Colonic mucosa (tissue), 4 donors: ENCODE data around the gene USH1C. TPM values are rescaled to one million over a fixed set of nuclear protein-coding genes. Genes with fewer than 3 reads are reported as not detected.

Source experiments
- DNase-seq: peaks from one replicate; pipeline ENCODE4 v3.0.0-alpha.2; 2020
- H3K27ac ChIP-seq: fragments of 200-600 bp; one replicate; pipeline ENCODE4 v1.8.0; 2021
- H3K27me3 ChIP-seq: fragments of 200-600 bp; one replicate; pipeline ENCODE4 v1.8.0; 2021
- H3K36me3 ChIP-seq: fragments of 200-600 bp; one replicate; pipeline ENCODE4 v1.8.0; 2021
- H3K4me1 ChIP-seq: fragments of 200-600 bp; one replicate; pipeline ENCODE4 v1.8.0; 2021; ENCODE audit warnings: mild to moderate bottlenecking
- H3K4me3 ChIP-seq: fragments of 200-600 bp; one replicate; pipeline ENCODE4 v1.8.0; 2021
- H3K9ac ChIP-seq, 2 donors: one replicate each; pipeline ENCODE4 v1.7.0; 2013; ENCODE audit warnings: control low read depth in 2 of 2, low read depth in 2 of 2, low read length in 2 of 2
- H3K9me3 ChIP-seq: fragments of 200-600 bp; one replicate; pipeline ENCODE4 v1.8.0; 2021
- intact Hi-C: fragments of 100-400 bp; cut with DNase I; formaldehyde crosslinking; loops from one replicate; pipeline ENCODE4 v1.14.1; 2022
- total RNA-seq, 2 donors: library from RNA; stranded (reverse); fragmentation: NEBNext Ultra II Directional in 1 of 2; extraction: Animal tissue kit (Norgen Biotek cat#: 25700) in 1 of 2; gene quantifications; one replicate each; pipeline ENCODE4 v1.2.1, GENCODE V29; 2021
- TF ChIP-seq, protein P1 (sequence below): fragments of 200-600 bp; IDR thresholded peaks from one replicate; pipeline ENCODE4 v1.8.0; 2022; ENCODE audit warnings: antibody characterized with exemption, mild to moderate bottlenecking
- donor health status: healthy.
- donor health status: DM: no; HTN: no; CAD: no.
- donor health status: DM: no; HTN: no; CAD: no.

USH1C gene
- total RNA-seq, 2 donors from 2014 or later: 143 to 161 TPM

DNA sequence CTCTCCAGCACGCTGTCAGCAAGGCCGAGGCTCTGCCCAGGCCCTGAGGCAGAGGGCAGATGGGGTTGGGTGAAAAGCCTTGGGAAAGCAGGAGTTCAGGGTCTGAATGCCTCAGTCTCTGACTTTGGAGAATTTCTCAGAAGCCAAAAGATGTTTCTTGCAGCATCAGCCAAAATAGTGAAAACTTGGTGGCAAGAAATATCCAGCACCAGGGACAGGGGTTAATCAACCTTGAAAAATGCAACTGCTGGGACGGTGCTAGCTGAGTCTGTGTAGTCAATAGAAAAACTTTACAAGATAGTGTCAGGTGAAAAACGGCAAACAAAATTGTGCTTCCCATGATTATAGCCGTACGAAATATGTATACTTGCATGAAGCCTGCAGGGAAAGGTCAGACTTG is 66.1 kb downstream of the USH1C start:
- TF ChIP-seq, protein P1, sequence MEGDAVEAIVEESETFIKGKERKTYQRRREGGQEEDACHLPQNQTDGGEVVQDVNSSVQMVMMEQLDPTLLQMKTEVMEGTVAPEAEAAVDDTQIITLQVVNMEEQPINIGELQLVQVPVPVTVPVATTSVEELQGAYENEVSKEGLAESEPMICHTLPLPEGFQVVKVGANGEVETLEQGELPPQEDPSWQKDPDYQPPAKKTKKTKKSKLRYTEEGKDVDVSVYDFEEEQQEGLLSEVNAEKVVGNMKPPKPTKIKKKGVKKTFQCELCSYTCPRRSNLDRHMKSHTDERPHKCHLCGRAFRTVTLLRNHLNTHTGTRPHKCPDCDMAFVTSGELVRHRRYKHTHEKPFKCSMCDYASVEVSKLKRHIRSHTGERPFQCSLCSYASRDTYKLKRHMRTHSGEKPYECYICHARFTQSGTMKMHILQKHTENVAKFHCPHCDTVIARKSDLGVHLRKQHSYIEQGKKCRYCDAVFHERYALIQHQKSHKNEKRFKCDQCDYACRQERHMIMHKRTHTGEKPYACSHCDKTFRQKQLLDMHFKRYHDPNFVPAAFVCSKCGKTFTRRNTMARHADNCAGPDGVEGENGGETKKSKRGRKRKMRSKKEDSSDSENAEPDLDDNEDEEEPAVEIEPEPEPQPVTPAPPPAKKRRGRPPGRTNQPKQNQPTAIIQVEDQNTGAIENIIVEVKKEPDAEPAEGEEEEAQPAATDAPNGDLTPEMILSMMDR: no peak
- Histone ChIP-seq H3K27ac (no peak overlapping the region), H3K36me3 (no peaks in the 10 kb centered on the region), H3K9me3 (no peaks in the 10 kb centered on the region), H3K27me3 (peaks cover 26% of the 10 kb centered on the region), H3K9ac (no peak overlapping the region), H3K4me3 (no peak overlapping the region), H3K4me1 (no peaks in the 10 kb centered on the region)
- DNase-seq: no peak
- intact Hi-C loops: no loop called here

DNA sequence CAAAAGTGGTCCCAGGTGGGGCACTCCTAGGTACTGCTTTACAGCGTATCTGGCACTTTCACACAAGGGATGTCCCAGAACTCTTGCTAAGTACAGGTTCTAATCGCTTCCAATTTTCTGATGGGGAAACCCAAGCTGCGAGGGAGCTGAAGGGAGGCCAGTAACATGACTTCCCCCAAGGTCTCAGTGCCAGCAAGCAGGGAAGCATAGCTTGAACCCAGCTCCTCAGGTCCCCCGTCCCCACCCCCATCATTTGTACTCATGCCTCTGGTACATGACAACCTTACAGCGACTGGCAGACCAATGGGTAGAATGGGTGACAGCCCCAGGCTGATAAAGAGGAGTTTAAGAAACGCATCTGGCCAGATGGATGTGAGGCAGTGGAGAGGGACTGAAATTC is 66.9 kb downstream of the USH1C start:
- TF ChIP-seq, protein P1: no peak
- Histone ChIP-seq H3K9me3 (no peaks in the 10 kb centered on the region), H3K36me3 (no peaks in the 10 kb centered on the region), H3K4me3 (no peak overlapping the region), H3K27me3 (peaks cover 26% of the 10 kb centered on the region), H3K4me1 (no peaks in the 10 kb centered on the region), H3K9ac (no peak overlapping the region), H3K27ac (no peak overlapping the region)
- intact Hi-C loops: no loop called here
- no peak for DNase-seq

DNA sequence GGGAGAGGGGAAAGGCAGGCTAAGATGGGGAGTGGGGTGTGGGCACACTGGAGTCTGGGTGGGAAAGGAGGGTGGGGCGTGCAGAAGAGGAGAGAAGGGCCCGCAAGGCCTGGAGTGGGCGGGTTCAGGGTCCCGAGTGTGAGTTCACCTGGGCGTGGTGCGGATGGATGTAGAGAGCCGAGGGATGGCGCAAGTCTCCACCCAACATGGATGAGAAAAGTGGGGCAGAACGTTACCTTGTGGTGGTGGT is 67.2 kb downstream of the USH1C start:
- no peak for DNase-seq
- H3K27me3 ChIP-seq: peaks cover 26% of the 10 kb centered on the region
- no peaks in the 10 kb centered on the region for H3K9me3 ChIP-seq
- H3K9ac ChIP-seq: no peak overlapping the region
- H3K4me1 ChIP-seq: no peaks in the 10 kb centered on the region
- no peak overlapping the region for H3K27ac ChIP-seq
- H3K36me3 ChIP-seq: no peaks in the 10 kb centered on the region
- TF ChIP-seq, protein P1: no peak
- intact Hi-C loops: no loop called here
- H3K4me3 ChIP-seq: no peak overlapping the region

GRCh38 chr11:17476317-17477083 is 67.7 kb downstream of the USH1C start, which contains the start of gene ABCC8:
Gene ABCC8 (minus strand): TSS chr11:17476845. CDS start chr11:17476776, 69 bp downstream.
- TF ChIP-seq, protein P1: no peak
- H3K9me3 ChIP-seq: no peaks in the 10 kb centered on the region
- H3K36me3 ChIP-seq: no peaks in the 10 kb centered on the region
- no peak within 1 kb of the TSS for H3K27ac ChIP-seq
- H3K9ac ChIP-seq: no peak within 1 kb of the TSS
- intact Hi-C loops: no loop called here
- no peak within 1 kb of the TSS for H3K4me3 ChIP-seq
- DNase-seq: no peak
- H3K4me1 ChIP-seq: no peaks in the 10 kb centered on the region
- H3K27me3 ChIP-seq: peaks cover 26% of the 10 kb centered on the region

DNA sequence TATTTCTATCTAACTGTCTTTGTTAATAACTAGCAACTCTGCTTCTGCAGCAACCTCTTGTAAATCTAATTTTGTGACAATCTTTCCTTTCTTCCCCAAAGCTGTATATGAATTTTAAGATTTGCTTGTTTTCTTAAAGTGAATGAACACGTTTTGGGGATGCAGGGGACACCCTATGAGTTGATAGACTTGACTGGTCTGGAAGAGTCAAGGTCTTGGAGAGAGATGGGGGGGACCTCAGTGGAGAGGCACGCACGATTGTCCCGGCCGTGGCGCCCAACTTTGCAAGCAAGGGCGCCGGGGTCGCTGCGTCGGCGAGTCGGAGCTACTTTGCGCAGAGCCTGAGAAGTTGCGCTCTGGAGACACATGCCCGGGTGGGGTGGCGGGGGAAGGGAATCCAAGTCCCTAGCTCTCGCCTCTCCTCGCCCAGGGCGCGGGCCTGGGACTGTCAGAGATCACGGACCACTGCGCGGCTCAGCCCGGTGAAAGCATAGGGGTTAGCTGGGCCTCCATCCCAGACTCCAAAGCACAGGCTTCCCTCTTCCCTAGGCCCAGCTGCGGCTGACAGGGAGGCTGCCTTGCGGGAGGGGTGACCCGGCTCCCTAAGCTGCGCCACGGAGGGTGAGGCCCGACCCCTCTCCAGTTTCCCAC is 68.4 kb downstream of the USH1C start:
- intact Hi-C loops: no loop called here
- Histone ChIP-seq H3K36me3 (no peaks in the 10 kb centered on the region), H3K4me3 (no peak overlapping the region), H3K27ac (no peak overlapping the region), H3K27me3 (peaks cover 26% of the 10 kb centered on the region), H3K9me3 (no peaks in the 10 kb centered on the region), H3K9ac (no peak overlapping the region), H3K4me1 (no peaks in the 10 kb centered on the region)
- TF ChIP-seq, protein P1: no peak
- DNase-seq: no peak
